Midbrain (tissue), 1 donor: ENCODE measurements around the gene PLK3.
"Not testable (repeated sequence)": the region's sequence is repeated elsewhere in the genome, so short reads cannot be mapped to it uniquely, and the experiment has no call there.

ENCODE experiments used
- DNase-seq: peaks from one replicate; lab custom pipeline; 2025; lab: John Stamatoyannopoulos, UW

The PLK3 gene

GRCh38 chr1:44828003-44828651 is 27.9 kb downstream of the PLK3 start:
- no peak for DNase-seq

GRCh38 chr1:44828841-44829440 is 28.8 kb downstream of the PLK3 start:
- DNase-seq: no peak

GRCh38 chr1:44829506-44830384 is 29.6 kb downstream of the PLK3 start:
- DNase-seq: no peak

GRCh38 chr1:44830900-44831304 is 30.7 kb downstream of the PLK3 start:
- DNase-seq: no peak

GRCh38 chr1:44831516-44831915 is 31.3 kb downstream of the PLK3 start:
- no peak for DNase-seq

GRCh38 chr1:44832056-44832705 is 32.0 kb downstream of the PLK3 start:
- DNase-seq: no peak

GRCh38 chr1:44834328-44834727 is 34.2 kb downstream of the PLK3 start:
- no peak for DNase-seq

- peak; percentile 85 for DNase-seq
Observed at GRCh38 chr1:44835738-44836675, 35.8 kb downstream of the PLK3 start.

- DNase-seq: not testable (repeated sequence)
Observed at GRCh38 chr1:44838294-44838693, 38.1 kb downstream of the PLK3 start.

- DNase-seq: no peak
Observed at GRCh38 chr1:44839576-44839975, 39.4 kb downstream of the PLK3 start.

GRCh38 chr1:44842486-44842861 is 42.3 kb downstream of the PLK3 start:
- no peak for DNase-seq

- DNase-seq: peak; percentile 79
Observed at GRCh38 chr1:44842862-44843655, 42.9 kb downstream of the PLK3 start, which contains the start of gene PTCH2. TSS of gene PTCH2 (minus strand) at chr1:44843253. CDS start at chr1:44842932, 321 bp downstream.

GRCh38 chr1:44846985-44847384 is 46.8 kb downstream of the PLK3 start:
- DNase-seq: no peak

- no peak for DNase-seq
Observed at GRCh38 chr1:44847845-44848244, 47.7 kb downstream of the PLK3 start.

- DNase-seq: peak; percentile 48
Observed at GRCh38 chr1:44848456-44849181, 48.4 kb downstream of the PLK3 start.

GRCh38 chr1:44849575-44850132 is 49.5 kb downstream of the PLK3 start:
- DNase-seq: no peak

- no peak for DNase-seq
Observed at GRCh38 chr1:44851308-44851707, 51.1 kb downstream of the PLK3 start.

GRCh38 chr1:44853201-44853600 is 53.0 kb downstream of the PLK3 start:
- no peak for DNase-seq

- no peak for DNase-seq
Observed at GRCh38 chr1:44854970-44855369, 54.8 kb downstream of the PLK3 start.
